ENCODE results near the gene TTC21A.

DNA sequence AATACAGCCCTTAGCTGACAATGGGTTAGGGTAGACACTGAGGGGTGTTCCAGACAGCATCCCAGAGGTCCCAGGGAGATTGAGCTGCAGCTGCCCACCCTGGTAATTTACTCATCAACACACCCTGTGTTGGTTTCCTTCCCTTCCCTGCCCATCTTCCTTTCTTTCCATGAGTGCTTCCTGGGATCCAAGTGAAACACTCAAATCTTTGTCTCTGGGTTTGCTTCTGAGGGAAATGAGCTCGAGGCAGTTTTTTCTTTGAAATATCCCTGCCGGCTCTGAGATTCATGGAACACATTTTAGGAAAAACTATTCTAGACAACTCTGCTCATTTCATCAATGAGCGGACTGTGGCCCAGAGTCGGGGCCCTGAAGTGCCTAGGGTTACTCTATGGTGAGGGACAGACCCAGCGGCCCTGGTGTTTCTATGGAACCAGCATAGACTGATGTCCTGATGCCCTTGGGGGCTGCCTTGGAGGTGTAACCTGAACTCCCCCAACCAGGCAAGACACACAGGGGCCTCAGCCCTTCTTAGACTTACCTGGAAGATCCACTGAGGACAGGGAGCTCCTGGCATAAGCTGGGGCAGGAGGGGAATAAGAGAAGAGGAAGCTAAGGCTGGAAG is 60.8 kb downstream of the TTC21A start:
- TF ChIP-seq, protein P1, sequence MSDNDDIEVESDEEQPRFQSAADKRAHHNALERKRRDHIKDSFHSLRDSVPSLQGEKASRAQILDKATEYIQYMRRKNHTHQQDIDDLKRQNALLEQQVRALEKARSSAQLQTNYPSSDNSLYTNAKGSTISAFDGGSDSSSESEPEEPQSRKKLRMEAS (IDR thresholded peaks at IDR 0.05), result no peak
- TF ChIP-seq, protein P2, sequence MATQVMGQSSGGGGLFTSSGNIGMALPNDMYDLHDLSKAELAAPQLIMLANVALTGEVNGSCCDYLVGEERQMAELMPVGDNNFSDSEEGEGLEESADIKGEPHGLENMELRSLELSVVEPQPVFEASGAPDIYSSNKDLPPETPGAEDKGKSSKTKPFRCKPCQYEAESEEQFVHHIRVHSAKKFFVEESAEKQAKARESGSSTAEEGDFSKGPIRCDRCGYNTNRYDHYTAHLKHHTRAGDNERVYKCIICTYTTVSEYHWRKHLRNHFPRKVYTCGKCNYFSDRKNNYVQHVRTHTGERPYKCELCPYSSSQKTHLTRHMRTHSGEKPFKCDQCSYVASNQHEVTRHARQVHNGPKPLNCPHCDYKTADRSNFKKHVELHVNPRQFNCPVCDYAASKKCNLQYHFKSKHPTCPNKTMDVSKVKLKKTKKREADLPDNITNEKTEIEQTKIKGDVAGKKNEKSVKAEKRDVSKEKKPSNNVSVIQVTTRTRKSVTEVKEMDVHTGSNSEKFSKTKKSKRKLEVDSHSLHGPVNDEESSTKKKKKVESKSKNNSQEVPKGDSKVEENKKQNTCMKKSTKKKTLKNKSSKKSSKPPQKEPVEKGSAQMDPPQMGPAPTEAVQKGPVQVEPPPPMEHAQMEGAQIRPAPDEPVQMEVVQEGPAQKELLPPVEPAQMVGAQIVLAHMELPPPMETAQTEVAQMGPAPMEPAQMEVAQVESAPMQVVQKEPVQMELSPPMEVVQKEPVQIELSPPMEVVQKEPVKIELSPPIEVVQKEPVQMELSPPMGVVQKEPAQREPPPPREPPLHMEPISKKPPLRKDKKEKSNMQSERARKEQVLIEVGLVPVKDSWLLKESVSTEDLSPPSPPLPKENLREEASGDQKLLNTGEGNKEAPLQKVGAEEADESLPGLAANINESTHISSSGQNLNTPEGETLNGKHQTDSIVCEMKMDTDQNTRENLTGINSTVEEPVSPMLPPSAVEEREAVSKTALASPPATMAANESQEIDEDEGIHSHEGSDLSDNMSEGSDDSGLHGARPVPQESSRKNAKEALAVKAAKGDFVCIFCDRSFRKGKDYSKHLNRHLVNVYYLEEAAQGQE (IDR thresholded peaks at IDR 0.05; ENCODE audit: low read depth), result no peak
- TF ChIP-seq EP300 (IDR thresholded peaks at IDR 0.05; ENCODE audit: borderline replicate concordance) (no peak), YY1 (IDR thresholded peaks at IDR 0.05; ENCODE audit: low read depth) (no peak), EGR1 (IDR thresholded peaks at IDR 0.05) (no peak)
- TF ChIP-seq, protein P3, sequence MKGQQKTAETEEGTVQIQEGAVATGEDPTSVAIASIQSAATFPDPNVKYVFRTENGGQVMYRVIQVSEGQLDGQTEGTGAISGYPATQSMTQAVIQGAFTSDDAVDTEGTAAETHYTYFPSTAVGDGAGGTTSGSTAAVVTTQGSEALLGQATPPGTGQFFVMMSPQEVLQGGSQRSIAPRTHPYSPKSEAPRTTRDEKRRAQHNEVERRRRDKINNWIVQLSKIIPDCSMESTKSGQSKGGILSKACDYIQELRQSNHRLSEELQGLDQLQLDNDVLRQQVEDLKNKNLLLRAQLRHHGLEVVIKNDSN (IDR thresholded peaks at IDR 0.05), result no peak
